HL-60 (cell line): Measurements from ENCODE around the gene GNB1.

Experiments used
- GABPA ChIP-seq: IDR thresholded peaks from 2 replicates; pipeline ENCODE4 v1.6.1; 2012; ENCODE audit warnings: low read depth
- POLR2AphosphoS5 ChIP-seq: IDR thresholded peaks from 2 replicates; pipeline ENCODE4 v1.6.1; 2012; ENCODE audit warnings: low read depth
- TF ChIP-seq, protein P1 (sequence below): IDR thresholded peaks from one replicate; pipeline ENCODE4 v1.5.1; 2011; ENCODE audit warnings: low read length, control low read depth, inconsistent platforms; ENCODE audit not compliant: insufficient read depth

DNA sequence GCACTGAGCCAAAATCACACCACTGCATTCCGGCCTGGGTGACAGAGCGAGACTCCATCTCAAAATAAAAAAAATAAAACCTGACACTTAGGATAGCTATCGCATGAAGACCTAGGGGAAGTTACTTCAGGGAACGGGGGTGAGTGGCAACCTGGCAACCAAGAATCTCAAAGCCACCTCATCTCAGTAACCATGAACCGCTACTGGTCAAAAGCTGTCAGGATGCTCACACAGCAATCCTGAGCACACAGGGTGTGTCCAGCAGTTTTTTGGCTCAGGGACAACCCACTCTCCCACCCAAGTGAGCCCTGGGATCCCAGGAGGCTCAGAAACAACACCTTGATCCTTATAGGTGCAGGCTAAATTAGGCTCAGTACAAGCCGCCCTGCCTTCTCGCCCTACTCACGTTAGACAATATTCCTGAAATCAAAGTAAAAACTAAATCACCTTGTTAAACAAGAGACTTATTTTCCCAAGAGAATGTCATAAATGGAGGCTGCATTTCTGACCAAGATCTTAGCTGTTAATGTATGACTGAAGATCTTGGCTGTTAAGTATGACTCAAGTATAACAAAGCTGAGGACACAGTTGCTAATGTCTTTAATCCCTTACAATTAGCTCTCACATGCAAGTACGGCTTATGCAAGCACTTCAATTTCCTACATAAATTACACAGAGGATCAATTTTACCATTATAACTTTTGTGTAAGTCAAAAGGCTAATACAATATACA, 64.4 kb downstream of the GNB1 start:
- TF ChIP-seq, protein P1, sequence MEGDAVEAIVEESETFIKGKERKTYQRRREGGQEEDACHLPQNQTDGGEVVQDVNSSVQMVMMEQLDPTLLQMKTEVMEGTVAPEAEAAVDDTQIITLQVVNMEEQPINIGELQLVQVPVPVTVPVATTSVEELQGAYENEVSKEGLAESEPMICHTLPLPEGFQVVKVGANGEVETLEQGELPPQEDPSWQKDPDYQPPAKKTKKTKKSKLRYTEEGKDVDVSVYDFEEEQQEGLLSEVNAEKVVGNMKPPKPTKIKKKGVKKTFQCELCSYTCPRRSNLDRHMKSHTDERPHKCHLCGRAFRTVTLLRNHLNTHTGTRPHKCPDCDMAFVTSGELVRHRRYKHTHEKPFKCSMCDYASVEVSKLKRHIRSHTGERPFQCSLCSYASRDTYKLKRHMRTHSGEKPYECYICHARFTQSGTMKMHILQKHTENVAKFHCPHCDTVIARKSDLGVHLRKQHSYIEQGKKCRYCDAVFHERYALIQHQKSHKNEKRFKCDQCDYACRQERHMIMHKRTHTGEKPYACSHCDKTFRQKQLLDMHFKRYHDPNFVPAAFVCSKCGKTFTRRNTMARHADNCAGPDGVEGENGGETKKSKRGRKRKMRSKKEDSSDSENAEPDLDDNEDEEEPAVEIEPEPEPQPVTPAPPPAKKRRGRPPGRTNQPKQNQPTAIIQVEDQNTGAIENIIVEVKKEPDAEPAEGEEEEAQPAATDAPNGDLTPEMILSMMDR = no peak
- TF ChIP-seq GABPA = no peak
- no peak for TF ChIP-seq POLR2AphosphoS5
